ENCODE results near the gene GMPR2.

GRCh38 chr14:24272467-24272866 is 39.7 kb downstream of the GMPR2 start:
- TF ChIP-seq CTCF (IDR thresholded peaks at IDR 0.05; ENCODE audit: low read depth, low read length) (no peak), POLR2A (IDR thresholded peaks at IDR 0.05; ENCODE audit: extremely low read depth, insufficient read length) (no peak)
